GM10847 (cell line): ENCODE measurements around the gene CLDN1.

Experiments used
- POLR2A ChIP-seq: IDR thresholded peaks from 2 replicates; pipeline ENCODE4 v1.6.1; 2011; ENCODE audit not compliant: insufficient read length; ENCODE audit errors: extremely low read depth

The CLDN1 gene

DNA sequence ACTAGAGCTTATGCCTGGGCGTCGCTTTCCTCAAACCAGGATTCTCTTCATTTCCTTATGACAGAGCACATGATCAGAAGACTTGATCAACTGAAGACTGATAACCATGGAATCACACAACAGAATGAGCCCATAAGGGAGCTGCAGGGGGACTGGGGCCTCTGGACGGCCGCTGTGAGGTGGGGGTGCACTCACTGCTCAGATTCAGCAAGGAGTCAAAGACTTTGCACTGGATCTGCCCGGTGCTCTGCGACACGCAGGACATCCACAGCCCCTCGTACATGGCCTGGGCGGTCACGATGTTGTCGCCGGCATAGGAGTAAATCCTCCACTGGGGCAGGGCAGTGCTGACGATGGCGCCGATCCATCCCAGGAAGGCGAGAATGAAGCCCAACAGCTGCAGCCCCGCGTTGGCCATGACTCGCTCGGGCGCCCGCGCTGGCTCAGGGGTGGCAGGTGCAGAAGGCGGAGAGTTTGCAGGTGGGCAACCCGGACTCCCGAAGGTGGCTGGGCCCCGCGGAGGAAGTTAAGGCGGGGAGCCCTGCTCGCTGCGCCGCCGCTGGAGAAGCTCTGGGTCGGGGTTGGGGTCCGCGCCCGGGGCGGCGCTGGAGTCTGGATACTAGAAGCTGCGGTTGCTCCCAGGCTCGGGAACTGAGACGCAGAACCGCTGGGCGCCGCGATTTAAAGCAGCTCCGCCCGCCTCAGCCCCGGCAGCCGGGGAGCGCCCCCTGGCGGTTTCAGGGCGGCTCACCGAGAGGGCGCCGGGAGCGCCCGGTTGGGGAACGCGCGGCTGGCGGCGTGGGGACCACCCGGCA, at the start of gene CLDN1:
CLDN1 (minus strand) TSS at position 658 of the 815 bp plus-strand sequence; CDS start at position 418, 240 bp downstream.
- TF ChIP-seq POLR2A = no peak

- TF ChIP-seq POLR2A = no peak
Observed at GRCh38 chr3:190371152-190371551, 48.9 kb upstream of the CLDN1 start.

DNA sequence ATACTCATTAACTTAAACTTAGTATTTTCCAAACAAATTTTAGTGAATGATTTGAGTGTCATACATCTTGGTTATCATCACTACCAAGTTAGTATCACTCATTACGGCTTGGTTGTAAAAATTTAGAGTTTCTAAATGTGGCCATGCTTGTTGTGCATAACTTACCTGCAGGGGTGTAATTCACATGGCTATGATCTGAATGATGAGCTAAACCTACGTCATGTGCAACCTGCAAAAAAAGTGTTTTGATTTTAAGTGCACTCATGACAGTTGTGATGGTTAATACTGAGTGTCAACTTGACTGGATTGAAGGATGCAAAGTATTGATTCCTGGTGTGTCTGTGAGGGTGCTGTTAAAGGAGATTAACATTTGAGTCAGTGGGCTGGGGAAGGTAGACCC, 48.1 kb upstream of the CLDN1 start:
- TF ChIP-seq POLR2A = no peak

DNA sequence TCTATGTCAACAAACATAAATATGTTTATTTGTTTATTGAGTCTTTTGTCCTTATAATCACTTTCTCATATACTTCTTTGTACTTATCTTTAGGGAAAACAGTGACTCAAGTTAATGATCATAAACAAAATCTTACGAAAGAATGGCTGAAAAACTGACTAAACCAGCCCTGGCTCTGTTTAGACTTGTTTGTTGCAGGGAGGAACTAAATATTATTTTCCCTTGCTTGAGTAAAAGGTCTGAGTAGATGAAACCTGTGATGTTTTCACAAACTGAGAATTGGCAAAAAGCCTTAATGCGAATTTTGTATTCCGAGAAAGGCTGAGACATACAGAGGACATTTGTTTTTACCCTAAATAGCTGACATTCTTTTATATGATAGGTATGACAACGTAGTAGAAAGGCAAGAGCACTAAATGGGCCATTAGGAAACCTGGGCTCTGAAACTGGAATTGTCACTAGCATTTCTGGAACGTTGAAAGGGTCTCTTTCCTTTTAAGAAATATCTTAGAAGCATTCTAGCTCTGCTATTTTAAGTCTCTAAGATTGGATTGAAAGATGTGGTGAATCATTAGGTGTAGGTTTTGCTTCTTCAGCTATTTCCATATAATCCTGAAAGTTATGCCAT, 47.5 kb upstream of the CLDN1 start:
- no peak for TF ChIP-seq POLR2A

GRCh38 chr3:190368881-190369280, 46.6 kb upstream of the CLDN1 start:
- TF ChIP-seq POLR2A = no peak

DNA sequence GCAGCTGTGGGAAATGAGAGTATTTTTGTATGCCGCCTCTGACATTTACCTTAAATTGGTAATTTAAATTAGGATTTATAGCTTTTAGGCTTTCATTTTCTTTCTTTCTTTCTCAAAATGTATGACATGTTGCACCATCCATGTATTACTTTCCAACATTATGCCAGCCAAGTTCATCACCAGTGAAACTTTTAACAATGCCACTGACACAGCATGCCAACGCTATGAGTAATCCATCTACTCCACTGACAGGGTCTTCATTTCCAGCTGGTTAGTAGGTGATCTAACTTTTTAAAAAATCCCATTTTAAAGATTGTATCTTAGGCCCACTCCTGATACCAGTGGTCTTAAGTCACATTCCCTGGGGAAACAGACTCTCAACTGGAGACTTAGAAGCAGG, 43.9 kb upstream of the CLDN1 start:
- no peak for TF ChIP-seq POLR2A

- TF ChIP-seq POLR2A = no peak
Observed at GRCh38 chr3:190362258-190362657, 40.0 kb upstream of the CLDN1 start.

DNA sequence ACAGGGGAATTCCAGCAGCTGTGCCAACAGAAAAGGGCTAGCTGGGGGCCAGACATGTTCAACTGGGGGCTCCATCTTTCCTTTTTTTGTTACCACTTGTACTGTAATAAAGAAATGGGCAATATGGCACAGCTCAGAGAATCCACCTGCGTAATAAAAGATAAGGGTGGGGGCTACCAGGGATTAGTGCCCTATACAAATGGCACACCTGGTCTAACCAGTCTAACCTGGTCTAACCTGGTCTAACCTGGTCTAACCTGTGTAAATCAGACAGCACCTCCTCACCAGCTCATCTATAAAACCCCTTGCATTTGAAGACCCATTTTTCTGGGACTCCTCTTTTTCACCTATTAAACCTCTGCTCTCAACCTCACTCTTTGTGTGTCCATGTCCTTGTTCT, 39.5 kb upstream of the CLDN1 start:
- no peak for TF ChIP-seq POLR2A

DNA sequence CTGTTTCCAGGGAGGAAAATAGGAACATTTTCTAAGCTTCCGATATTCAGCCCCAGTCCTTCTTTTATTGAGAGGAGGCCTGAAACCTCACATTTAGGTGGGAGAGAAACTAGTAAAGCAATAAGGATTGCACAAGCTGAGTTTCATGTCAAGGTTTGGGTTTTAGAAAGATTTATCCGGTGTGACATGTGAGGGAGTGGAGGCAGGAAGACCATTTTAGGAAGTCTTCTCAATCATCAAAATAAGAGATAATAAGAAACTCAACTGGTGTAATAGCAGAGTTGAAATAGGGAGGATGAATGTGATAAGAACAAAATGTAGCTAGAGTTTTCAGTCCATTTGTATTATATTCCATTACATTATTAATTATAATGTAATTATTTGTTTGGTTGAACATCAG, 38.0 kb upstream of the CLDN1 start:
- TF ChIP-seq POLR2A = no peak

DNA sequence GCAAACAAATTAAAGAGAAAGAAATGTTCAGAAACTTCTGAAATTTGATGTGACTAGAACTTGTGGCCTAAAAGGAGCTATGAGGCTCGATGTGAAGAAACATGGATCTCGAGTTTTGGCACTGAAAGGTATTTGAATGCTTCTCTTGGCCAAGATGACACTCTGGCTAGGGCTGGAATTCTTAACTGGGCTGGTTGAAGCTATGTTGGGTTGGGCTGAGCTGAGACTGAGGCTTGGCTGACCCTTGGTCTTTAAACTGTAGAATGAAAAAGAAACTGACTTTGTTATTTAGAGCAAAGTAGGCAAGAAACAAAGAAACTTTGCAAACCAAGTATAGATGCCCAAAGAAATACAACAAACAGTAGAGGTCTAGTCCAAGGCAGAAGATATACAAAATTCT, 37.6 kb upstream of the CLDN1 start:
- no peak for TF ChIP-seq POLR2A

- no peak for TF ChIP-seq POLR2A
Observed at GRCh38 chr3:190357468-190357867, 35.2 kb upstream of the CLDN1 start.

DNA sequence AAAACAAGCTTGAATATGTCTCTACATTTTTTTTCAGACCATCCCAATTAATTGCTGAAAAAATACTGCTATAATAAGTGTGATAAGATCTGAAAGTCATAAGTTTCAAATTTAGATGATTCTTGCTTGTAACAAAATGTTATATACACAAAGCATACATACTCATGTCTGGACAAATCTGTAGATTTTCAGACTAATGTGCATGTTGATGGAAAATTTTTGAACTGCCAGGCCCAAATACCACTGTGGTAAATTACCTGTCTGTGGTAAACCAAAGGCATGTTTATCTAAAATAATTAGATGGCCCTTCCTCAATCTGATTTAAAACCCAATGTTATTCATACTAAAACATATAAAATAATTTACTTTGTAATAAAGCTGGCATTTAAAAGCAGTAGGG, 34.0 kb upstream of the CLDN1 start:
- TF ChIP-seq POLR2A = no peak

DNA sequence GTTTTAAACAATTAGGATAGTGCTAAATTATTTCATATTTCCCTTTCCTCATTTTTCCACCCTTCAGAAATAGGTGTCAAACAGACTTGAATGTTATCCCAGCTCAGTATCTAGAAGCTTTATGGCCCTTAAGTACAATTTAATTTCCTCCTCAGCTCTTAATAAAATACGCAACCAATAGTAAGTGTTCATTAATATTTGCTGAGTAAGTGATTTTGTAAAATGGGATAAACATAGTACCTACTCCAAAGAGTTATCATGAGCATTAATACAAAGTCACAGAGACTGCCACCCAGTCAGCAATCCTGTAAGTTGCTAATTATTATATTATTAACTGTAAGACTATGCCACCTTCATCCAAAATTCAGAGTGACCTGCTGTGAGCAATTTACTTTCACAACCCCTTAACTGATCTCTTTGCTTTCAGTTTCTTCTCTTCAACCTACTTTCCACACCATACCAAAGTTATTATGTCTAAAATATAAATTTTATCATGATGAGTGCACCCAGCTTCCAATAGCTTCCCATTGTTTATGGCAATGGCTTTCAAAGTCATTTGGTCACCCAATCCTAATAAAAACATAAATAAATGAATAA, 30.7 kb upstream of the CLDN1 start:
- TF ChIP-seq POLR2A = no peak

DNA sequence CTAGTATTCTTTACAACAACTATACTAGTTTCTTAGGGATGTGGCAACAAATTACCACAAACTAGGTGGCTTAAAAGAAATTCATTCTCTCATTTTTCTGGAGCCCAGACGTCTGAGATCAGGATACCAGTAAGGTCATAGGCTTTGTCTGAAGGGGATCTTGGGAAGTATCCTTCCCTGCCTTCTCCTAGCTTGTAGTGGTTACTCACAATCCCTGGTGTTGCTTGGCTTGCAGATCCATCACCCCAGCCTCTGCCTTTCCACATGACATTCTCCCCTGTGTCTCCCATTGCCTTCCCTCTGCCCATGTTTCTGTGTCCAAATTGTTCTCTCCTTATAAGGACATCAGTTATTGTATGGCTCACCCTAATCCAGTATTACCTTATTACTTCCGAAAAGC, 24.3 kb upstream of the CLDN1 start:
- no peak for TF ChIP-seq POLR2A

DNA sequence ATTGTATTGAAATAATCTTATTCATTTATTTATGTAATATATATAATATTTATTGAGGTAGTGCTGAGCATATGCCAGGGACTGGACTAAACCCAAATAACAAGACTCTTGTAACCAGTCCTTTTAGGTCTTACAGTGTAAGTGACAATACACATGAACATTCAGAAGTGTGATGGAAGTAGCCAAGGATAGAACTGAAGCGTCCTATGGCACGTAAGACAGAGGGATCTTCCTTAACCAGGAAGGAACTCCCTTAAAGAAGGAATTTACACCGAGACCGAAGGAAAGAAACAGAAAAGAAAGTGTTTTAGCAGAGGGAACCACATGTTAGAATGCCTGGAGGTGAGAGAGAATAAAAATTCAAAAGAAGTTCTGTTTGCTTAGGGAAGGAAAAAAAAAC, 23.6 kb upstream of the CLDN1 start:
- no peak for TF ChIP-seq POLR2A
